NCI-H446 (cell line): ENCODE results near the gene PTMA.
A peak's percentile ranks its signal among the peaks of the same experiment; 100 is the strongest.
"Not testable (repeated sequence)": the region's sequence is repeated elsewhere in the genome, so short reads cannot be mapped to it uniquely, and the experiment has no call there.

Experiments used
- DNase-seq, 2 experiments: peaks; one replicate each; lab custom pipeline; 2025; lab: John Stamatoyannopoulos, UW

PTMA gene

GRCh38 chr2:231696004-231696367 lies 12.3 kb upstream of the PTMA start:
- DNase-seq: no peak

- peak in 1 of 2 experiments; percentile 18 for DNase-seq
Measured at GRCh38 chr2:231699006-231699405, 9.3 kb upstream of the PTMA start.

GRCh38 chr2:231701456-231702373 lies 6.6 kb upstream of the PTMA start:
- peak; percentile 36 to 83 for DNase-seq

GRCh38 chr2:231704017-231704416 lies 4.3 kb upstream of the PTMA start:
- no peak for DNase-seq

GRCh38 chr2:231706731-231707624 lies 1.3 kb upstream of the PTMA start:
- peak; percentile 93 to 99 for DNase-seq

GRCh38 chr2:231707625-231707926 lies 749 bp upstream of the PTMA start:
- peak in 1 of 2 experiments; percentile 76 for DNase-seq

GRCh38 chr2:231708773-231709635 lies 679 bp downstream of the PTMA start:
- peak in 1 of 2 experiments; percentile 59 for DNase-seq

GRCh38 chr2:231709636-231709980 lies 1.3 kb downstream of the PTMA start:
- DNase-seq: no peak

- DNase-seq: peak; percentile 30 to 87
Measured at GRCh38 chr2:231709981-231710798, 1.9 kb downstream of the PTMA start.

GRCh38 chr2:231710799-231711676 lies 2.7 kb downstream of the PTMA start:
- no peak for DNase-seq

- no peak for DNase-seq
Measured at GRCh38 chr2:231711677-231712450, 3.5 kb downstream of the PTMA start.

GRCh38 chr2:231712451-231713021 lies 4.2 kb downstream of the PTMA start:
- DNase-seq: not testable (repeated sequence)

- not testable (repeated sequence) for DNase-seq
Measured at GRCh38 chr2:231713406-231713729, 5.0 kb downstream of the PTMA start.

GRCh38 chr2:231713730-231714638 lies 5.7 kb downstream of the PTMA start:
- peak; percentile 90 to 94 for DNase-seq

- DNase-seq: peak; percentile 55 to 74
Measured at GRCh38 chr2:231714639-231715498, 6.5 kb downstream of the PTMA start.

GRCh38 chr2:231715499-231715837 lies 7.1 kb downstream of the PTMA start:
- no peak for DNase-seq

- DNase-seq: no peak
Measured at GRCh38 chr2:231715988-231716616, 7.8 kb downstream of the PTMA start.
